SK-N-MC (cell line): ENCODE data around the gene PA2G4.

Experiments
- EZH2 ChIP-seq: fragments of 200-600 bp; sonication (generic); IDR thresholded peaks from one replicate; pipeline ENCODE4 v1.6.1; 2017; ENCODE audit warnings: antibody characterized with exemption
- FOXP2 ChIP-seq: optimal IDR thresholded peaks from 2 replicates; pipeline ENCODE3; 2011; ENCODE audit warnings: mild to moderate bottlenecking, moderate library complexity; ENCODE audit not compliant: insufficient read depth; ENCODE audit errors: extremely low read length, control extremely low read depth
- POLR2AphosphoS5 ChIP-seq: IDR thresholded peaks from 2 replicates; pipeline ENCODE4 v1.6.1; 2012; ENCODE audit warnings: mild to moderate bottlenecking, low read depth, low read length, borderline replicate concordance

GRCh38 chr12:56160193-56160763, 55.9 kb downstream of the PA2G4 start:
- TF ChIP-seq EZH2 (no peak), POLR2AphosphoS5 (0 out of 2 replicates have a peak, but pooled peaks have one; percentile 30), FOXP2 (no peak)
